CD4-positive, alpha-beta T cell treated with Interleukin-10 for 1 hour (primary cell): ENCODE results near the gene CEP78.
A peak's percentile ranks its signal among the peaks of the same experiment; 100 is the strongest.
"Not testable (repeated sequence)": the region's sequence is repeated elsewhere in the genome, so short reads cannot be mapped to it uniquely, and the experiment has no call there.

ENCODE experiments used
- DNase-seq: peaks from one replicate; pipeline ENCODE4 v3.0.0-alpha.2; 2020

Gene CEP78

GRCh38 chr9:78238046-78239038 is 2.5 kb downstream of the CEP78 start:
- peak; percentile 36 for DNase-seq

DNA sequence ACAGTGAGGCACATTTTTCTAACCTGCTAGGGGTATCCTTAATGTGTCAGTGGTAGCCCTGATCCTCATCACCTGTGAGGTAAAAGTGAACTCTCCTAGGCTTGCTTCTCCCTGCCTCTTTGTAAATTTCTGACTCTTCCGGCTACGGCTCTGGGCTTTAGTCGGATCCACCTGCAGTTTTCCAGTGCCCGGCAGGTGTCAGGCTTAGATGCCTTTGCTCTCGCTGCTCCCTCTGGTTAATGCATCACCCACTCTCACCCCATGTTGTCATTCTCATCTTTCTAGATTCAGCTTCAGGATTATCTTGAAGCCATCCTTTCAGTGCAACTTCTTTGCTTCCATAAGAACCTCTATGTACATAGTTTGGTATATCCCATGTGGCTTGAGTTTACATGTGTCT is 3.6 kb downstream of the CEP78 start:
- no peak for DNase-seq

DNA sequence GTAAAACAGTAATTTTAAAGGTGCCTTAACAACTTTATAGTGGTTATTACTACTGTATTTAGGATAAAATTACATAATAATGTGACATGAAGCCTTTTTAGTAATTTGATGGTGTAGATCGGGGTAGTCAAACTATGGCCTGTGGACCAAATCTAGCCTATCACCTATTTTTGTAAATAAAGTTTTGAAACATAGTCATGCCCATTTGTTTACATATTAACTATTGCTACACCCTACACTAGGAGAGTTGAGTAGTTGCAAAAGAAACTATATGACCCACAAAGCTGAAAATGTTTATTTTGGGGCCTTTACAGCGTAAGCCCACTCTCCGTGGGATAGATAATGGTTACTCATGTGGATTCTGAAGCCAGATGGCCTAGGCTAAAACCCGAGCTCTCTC is 6.2 kb downstream of the CEP78 start:
- DNase-seq: no peak

GRCh38 chr9:78243130-78243529 is 7.3 kb downstream of the CEP78 start:
- no peak for DNase-seq

DNA sequence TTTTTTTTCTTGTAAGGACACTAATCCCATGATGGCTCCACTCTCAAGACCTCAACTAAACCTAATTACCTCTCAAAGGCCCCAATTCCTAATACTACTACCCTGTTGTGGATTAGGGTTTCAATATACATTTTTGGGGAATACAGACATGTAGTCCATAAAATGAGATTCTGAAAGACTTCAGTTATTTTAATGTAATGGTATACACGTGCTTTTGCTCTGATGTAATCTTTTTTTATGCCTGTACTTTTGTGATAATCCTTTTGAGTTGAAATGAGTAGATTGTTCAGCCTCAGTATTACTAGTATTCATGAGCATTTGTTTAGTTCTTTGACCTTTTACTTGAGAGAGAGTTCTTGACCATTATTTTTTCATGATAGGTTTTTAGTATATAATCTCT is 9.5 kb downstream of the CEP78 start:
- DNase-seq: no peak

- no peak for DNase-seq
Observed at GRCh38 chr9:78248635-78249034, 12.8 kb downstream of the CEP78 start.

DNA sequence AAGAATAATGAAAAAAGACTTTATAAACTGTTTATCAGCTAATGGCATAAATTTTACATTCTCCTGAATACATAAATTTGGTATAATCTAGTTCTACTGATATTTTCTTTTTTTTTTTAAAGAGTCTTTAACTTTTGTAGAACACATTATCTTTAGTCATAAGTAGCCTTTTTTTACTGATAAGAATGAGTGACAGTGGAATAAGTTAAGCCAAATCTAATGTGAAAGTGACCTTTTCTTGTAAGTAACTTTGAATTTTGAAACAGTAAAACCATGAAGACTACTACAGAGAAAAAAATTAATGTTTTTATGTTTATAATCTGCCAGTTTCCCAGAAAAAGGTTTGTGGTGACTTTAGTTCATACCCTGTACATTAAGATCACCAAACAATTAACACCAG is 13.7 kb downstream of the CEP78 start:
- no peak for DNase-seq

GRCh38 chr9:78252616-78253015 is 16.7 kb downstream of the CEP78 start:
- no peak for DNase-seq

DNA sequence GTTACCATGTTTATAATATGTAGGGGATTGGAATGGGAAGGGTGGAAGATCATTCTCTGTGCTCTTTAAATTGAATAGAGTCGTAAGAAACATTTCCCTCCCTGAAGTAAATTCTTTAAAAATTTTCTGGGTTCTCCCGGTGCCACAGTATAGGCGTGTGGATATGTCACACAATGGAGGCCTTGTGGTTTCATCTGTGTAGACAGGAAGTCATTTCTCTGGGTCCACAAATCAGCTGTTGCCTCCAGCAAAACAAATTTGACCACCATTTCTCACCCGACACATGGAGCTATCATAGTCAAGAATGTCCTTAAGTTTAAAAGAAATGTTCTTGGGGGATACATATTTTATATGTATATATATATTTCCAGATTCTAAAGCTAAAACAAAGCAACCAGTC is 17.4 kb downstream of the CEP78 start:
- no peak for DNase-seq

- peak; percentile 23 for DNase-seq
Observed at GRCh38 chr9:78261403-78262001, 25.6 kb downstream of the CEP78 start.

- no peak for DNase-seq
Observed at GRCh38 chr9:78262655-78263054, 26.8 kb downstream of the CEP78 start.

DNA sequence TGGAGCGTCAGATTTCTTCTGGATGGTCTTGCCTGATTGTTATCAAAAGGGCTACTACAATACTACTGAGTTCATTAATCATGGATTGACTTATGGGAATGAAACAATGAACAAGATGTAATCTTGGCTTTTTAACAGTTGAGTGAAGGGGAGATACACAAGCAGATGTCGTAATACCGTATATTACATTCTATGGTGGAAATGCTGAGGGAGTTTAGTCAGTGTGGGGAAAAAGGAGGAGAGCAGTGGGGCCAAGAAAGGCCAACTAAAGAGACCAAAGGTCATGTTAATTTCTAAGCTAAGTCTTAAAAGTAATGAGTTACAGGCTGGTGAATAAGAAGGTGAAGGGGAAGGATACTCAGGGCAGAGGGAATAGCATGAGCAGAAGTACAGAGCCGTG is 32.0 kb downstream of the CEP78 start:
- no peak for DNase-seq

- no peak for DNase-seq
Observed at GRCh38 chr9:78269784-78270183, 33.9 kb downstream of the CEP78 start.

DNA sequence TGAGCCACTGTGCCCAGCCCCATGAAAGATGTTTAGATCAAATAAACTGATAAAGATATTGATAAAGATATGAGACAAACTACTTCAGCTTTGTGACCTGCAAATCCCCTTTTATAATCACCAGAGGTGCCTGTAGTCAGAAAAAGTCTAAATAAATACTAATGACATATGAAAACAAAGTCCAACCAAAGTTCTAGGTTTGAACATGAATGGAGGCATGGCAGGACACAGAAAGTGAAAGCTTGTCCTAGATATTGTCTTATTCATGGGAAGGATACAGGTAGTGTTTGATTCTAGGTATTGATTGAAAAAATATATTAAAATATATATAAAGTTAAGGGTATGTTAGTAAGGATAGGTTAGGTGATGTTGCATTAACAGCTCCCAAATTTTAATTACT is 36.4 kb downstream of the CEP78 start:
- DNase-seq: no peak

DNA sequence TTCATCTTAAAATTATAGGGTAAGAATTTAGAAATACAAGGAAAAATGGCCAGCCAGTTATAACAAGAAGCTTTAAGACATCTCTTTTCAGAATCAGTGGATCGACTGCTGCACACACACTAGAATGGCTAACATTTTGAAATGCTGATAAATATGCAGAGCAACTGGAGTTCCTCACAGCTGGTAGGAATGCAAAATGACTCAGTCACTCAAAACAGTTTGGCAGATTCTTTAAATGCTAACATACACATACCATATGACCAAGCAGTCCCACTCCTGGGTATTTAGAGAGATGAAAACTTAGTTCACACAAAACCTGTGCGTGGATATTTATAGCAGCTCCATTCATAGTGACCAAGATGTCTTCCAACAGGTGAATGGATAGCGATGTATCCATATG is 37.9 kb downstream of the CEP78 start:
- DNase-seq: no peak

DNA sequence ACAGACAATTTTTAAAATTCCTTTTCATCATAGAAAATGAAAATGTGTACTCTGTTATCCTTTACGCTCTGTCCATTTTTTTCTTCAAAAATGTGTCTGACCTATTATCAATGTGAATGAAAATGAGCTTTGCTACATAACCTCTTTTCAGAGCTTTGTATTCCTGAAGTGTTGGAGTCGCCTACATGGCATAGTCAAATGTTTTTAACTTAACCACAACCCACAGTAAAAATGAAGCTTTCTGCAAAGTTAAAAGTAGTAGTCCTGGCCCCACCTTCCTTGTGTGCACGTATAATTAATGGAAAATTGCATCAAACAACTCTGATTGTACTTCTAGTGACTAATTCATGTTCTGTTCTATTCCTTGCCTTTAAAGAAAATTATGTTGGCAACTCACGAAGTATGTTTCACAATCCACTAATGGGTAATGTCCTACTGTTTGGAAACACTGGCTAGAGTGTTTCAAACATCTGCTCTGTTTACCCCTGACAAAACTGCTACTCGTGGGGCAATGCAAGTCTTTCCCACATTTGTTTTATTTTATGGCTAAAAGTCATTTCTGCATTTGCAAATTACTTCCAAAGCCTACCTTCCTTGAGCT is 42.4 kb downstream of the CEP78 start:
- DNase-seq: no peak

GRCh38 chr9:78278801-78279200 is 42.9 kb downstream of the CEP78 start:
- DNase-seq: no peak

DNA sequence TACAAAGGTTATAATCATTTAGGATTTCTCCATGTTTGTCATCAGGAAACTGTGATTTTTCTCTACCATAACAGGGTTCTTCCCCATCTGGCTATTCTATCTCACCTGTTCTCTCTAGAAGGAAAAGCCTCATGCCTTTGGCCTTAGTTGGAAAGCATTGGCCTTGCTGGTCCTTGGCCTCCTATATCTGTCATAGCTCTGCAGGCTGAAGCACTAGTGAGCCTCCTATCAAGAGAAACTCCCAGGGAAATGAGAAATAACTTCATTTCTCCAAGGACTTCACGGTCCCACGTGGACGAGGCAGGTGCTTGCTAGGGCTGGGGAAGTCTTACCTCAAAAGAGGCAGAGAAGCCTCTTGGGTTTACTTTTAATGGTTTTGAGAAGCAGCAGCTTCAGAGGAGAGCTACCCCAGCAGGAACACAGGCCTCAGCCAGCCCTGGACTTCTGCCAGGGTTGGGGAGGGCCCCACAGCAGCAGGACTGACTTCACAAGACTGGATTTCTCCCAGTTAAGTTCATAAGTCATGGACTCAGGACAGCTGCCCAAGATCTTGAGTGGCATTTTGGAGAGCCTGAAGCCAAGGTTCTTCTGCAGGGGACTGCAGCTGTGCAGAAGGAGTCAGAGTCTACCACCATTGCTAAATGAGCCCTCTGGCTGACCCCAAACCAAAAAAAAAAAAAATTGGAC is 45.2 kb downstream of the CEP78 start:
- no peak for DNase-seq

DNA sequence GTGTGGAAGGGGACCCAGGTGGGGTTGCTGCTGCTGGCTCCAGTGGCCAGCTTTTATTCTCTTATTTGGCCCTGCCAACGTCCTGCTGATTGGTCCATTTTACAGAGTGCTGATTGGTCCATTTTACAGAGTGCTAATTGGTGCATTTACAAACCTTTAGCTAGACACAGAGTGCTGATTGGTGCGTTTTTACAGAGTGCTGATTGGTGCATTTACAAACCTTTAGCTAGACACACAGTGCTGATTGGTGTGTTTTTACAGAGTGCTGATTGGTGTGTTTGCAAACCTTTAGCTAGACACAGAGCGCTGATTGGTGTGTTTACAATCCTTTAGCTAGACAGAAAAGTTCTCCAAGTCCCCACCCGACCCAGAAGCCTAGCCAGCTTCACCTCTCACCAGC is 48.3 kb downstream of the CEP78 start:
- DNase-seq: not testable (repeated sequence)

GRCh38 chr9:78286125-78286524 is 50.2 kb downstream of the CEP78 start:
- no peak for DNase-seq

DNA sequence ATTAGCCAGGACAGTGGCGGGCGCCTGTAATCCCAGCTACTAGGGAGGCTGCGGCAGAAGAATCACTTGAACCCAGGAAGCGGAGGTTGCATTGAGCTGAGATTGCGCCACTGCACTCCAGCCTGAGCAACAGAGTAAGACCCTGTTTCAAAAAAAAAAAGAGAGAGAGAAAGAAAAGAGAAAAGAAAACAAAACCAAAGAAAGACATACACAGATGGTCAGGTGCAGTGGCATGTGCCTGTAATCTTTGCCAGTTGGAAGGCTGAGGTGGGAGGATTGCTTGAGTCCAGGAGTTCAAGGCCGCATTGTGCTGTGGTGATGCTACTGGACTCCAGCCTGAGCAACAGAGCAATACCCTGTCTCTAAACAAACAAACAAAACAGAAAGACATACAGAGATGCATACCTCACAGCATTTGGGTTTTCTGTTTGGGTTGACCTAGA is 51.1 kb downstream of the CEP78 start:
- no peak for DNase-seq

DNA sequence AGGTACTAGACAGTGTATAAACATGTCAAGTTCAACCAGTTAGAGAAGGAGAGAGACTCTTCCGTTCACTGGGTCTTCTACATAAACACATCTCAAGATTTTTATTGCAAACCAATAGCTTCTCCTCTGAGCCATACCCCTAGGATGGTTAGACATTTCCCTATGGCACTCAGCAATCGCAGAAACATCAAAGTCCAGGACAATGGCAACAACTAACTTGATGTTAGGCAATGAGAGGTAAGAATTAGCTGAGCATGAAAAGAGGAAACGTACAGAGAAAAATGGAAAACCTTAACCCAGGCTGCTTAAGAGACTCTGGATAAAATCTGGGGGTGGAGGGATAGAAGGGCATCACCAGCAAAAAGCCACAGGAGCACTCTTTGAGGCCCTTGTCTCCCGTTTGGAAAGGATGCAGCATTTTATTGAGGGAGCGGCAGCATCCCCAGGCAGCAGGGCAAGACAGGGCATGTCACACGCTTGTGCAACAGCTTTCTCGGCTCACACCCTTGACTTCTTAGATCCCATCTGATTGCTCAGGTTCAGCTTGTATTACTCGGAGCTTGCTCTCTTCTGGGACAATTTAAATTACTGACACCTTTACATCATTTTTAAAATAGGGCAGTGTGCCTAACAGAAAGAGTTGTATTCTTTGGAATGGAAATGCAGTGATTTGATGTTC is 52.5 kb downstream of the CEP78 start:
- DNase-seq: no peak

- no peak for DNase-seq
Observed at GRCh38 chr9:78289474-78289873, 53.6 kb downstream of the CEP78 start.
